ENCODE results near the gene PCDHGA5. TPM values are rescaled to one million over a fixed set of nuclear protein-coding genes. Genes with fewer than 3 reads are reported as not detected.
"Not testable (repeated sequence)": the region's sequence is repeated elsewhere in the genome, so short reads cannot be mapped to it uniquely, and the experiment has no call there.

Gene PCDHGA5
- total RNA-seq, 1 donor from 2014 or later = 2.8 TPM

GRCh38 chr5:141407790-141408505 lies 44.0 kb downstream of the PCDHGA5 start, which contains the start of gene PCDHGB6:
Gene PCDHGB6 (plus strand): TSS chr5:141408021. CDS start chr5:141408203, 182 bp downstream.
- H3K27me3 ChIP-seq (ENCODE audit: low read depth) = peaks cover 16% of the 10 kb centered on the region
- peak; percentile 84 to 90 for ATAC-seq
- H3K36me3 ChIP-seq; H3K4me1 ChIP-seq; H3K27ac ChIP-seq; intact Hi-C loops (cut with DNase I): not testable (repeated sequence)
- peaks cover 65% of the 10 kb centered on the region for H3K9me3 ChIP-seq
- peak; percentile 76 for DNase-seq
- H3K4me3 ChIP-seq = peak within 1 kb of the TSS; percentile 44
- peak; percentile 59 for TF ChIP-seq CTCF (IDR thresholded peaks at IDR 0.05)

- Histone ChIP-seq H3K36me3 (no peaks in the 10 kb centered on the region), H3K4me3 (no peak overlapping the region), H3K4me1 (peaks cover 3% of the 10 kb centered on the region), H3K9me3 (peaks cover 72% of the 10 kb centered on the region), H3K27ac (no peak overlapping the region), H3K27me3 (ENCODE audit: low read depth) (peaks cover 15% of the 10 kb centered on the region)
- ATAC-seq (no peak), DNase-seq (no peak)
- intact Hi-C loops (cut with DNase I) = no loop called here
- TF ChIP-seq CTCF (IDR thresholded peaks at IDR 0.05) = no peak
Measured at GRCh38 chr5:141409598-141410306, 45.8 kb downstream of the PCDHGA5 start.

GRCh38 chr5:141411575-141411974 lies 47.6 kb downstream of the PCDHGA5 start:
- peaks cover 85% of the 10 kb centered on the region for H3K9me3 ChIP-seq
- intact Hi-C loops (cut with DNase I) = no loop called here

GRCh38 chr5:141412854-141413539 lies 49.0 kb downstream of the PCDHGA5 start, which contains the start of gene PCDHGA10:
Gene PCDHGA10 (plus strand): TSS chr5:141412987. CDS start chr5:141413176, 189 bp downstream.
- peaks cover 16% of the 10 kb centered on the region for H3K27me3 ChIP-seq (ENCODE audit: low read depth)
- TF ChIP-seq CTCF (IDR thresholded peaks at IDR 0.05) = peak; percentile 51
- intact Hi-C loops (cut with DNase I) = no loop called here
- H3K4me1 ChIP-seq = peaks cover 3% of the 10 kb centered on the region
- peak; percentile 69 to 84 for ATAC-seq
- H3K4me3 ChIP-seq = peak within 1 kb of the TSS; percentile 45
- no peak for DNase-seq
- peaks cover 81% of the 10 kb centered on the region for H3K9me3 ChIP-seq
- H3K27ac ChIP-seq = no peak within 1 kb of the TSS
- H3K36me3 ChIP-seq = no peaks in the 10 kb centered on the region

More at GRCh38 chr5:141411575-141411974, 47.6 kb downstream of the PCDHGA5 start:
- ATAC-seq (no peak), DNase-seq (no peak)
- no peaks in the 10 kb centered on the region for H3K36me3 ChIP-seq
- H3K4me3 ChIP-seq = no peak overlapping the region
- TF ChIP-seq CTCF (IDR thresholded peaks at IDR 0.05) = no peak
- H3K4me1 ChIP-seq = peaks cover 3% of the 10 kb centered on the region
- H3K27me3 ChIP-seq (ENCODE audit: low read depth) = peaks cover 16% of the 10 kb centered on the region
- no peak overlapping the region for H3K27ac ChIP-seq

GRCh38 chr5:141413540-141414069 lies 49.6 kb downstream of the PCDHGA5 start:
- peaks cover 19% of the 10 kb centered on the region for H3K27me3 ChIP-seq (ENCODE audit: low read depth)
- intact Hi-C loops (cut with DNase I) = no loop called here
- TF ChIP-seq CTCF (IDR thresholded peaks at IDR 0.05) = no peak
- no peak for DNase-seq
- H3K4me1 ChIP-seq = peaks cover 3% of the 10 kb centered on the region
- H3K36me3 ChIP-seq = no peaks in the 10 kb centered on the region
- peak in 1 of 2 donors; percentile 25 for ATAC-seq
- H3K4me3 ChIP-seq = peak overlapping the region; percentile 45
- H3K9me3 ChIP-seq = peaks cover 81% of the 10 kb centered on the region
- H3K27ac ChIP-seq = no peak overlapping the region

- H3K36me3 ChIP-seq; H3K4me3 ChIP-seq; ATAC-seq; H3K27ac ChIP-seq; intact Hi-C loops (cut with DNase I); DNase-seq; H3K4me1 ChIP-seq: not testable (repeated sequence)
- H3K9me3 ChIP-seq = peaks cover 81% of the 10 kb centered on the region
- peaks cover 19% of the 10 kb centered on the region for H3K27me3 ChIP-seq (ENCODE audit: low read depth)
Measured at GRCh38 chr5:141414548-141415274, 50.7 kb downstream of the PCDHGA5 start.

- H3K4me3 ChIP-seq; intact Hi-C loops (cut with DNase I); H3K36me3 ChIP-seq; ATAC-seq; H3K4me1 ChIP-seq; H3K27ac ChIP-seq; DNase-seq: not testable (repeated sequence)
- Histone ChIP-seq H3K27me3 (ENCODE audit: low read depth) (peaks cover 16% of the 10 kb centered on the region), H3K9me3 (peaks cover 80% of the 10 kb centered on the region)
Measured at GRCh38 chr5:141415275-141415618, 51.3 kb downstream of the PCDHGA5 start.
